Activated B cell treated with CpG ODN at 0.5 μM for 24 hours (primary cell): ENCODE measurements around the gene ZFYVE27. TPM values are rescaled to one million over a fixed set of nuclear protein-coding genes. Genes with fewer than 3 reads are reported as not detected.

ENCODE experiments used
- ATAC-seq: fragments of 200-7000 bp; cut with Tn5 transposase; one replicate; pipeline ENCODE4 v1.10.0; 2021; ENCODE audit warnings: low read depth, mild to moderate bottlenecking, moderate library complexity
- CTCF ChIA-PET: fragments of 350-600 bp; sonication (Branson Sonifier 250); formaldehyde crosslinking; loops from one replicate; lab custom pipeline; 2021; ENCODE audit warnings: antibody characterized with exemption; lab: Charles Lee
- POLR2A ChIA-PET: fragments of 350-600 bp; sonication (Branson Sonifier 250); formaldehyde crosslinking; loops from one replicate; lab custom pipeline; 2021; ENCODE audit warnings: antibody characterized with exemption; lab: Charles Lee
- DNase-seq: peaks from one replicate; pipeline ENCODE4 v3.0.0; 2022
- H3K27ac Mint-ChIP-seq: one replicate; pipeline ENCODE4 v1.8.0; 2020; ENCODE audit warnings: mixed read lengths
- H3K27me3 Mint-ChIP-seq: one replicate; pipeline ENCODE4 v1.8.0; 2021; ENCODE audit warnings: mixed read lengths
- H3K36me3 Mint-ChIP-seq: one replicate; pipeline ENCODE4 v1.8.0; 2021; ENCODE audit warnings: low read depth, mixed read lengths
- H3K4me1 Mint-ChIP-seq: one replicate; pipeline ENCODE4 v1.8.0; 2021; ENCODE audit warnings: mixed read lengths
- H3K4me3 Mint-ChIP-seq: one replicate; pipeline ENCODE4 v1.8.0; 2020; ENCODE audit warnings: mild to moderate bottlenecking, mixed read lengths
- H3K9me3 Mint-ChIP-seq: one replicate; pipeline ENCODE4 v1.8.0; 2020; ENCODE audit warnings: mixed read lengths
- CTCF ChIP-seq: fragments of 200-600 bp; IDR thresholded peaks from one replicate; pipeline ENCODE4 v1.8.0; 2022; ENCODE audit warnings: antibody characterized with exemption, mild to moderate bottlenecking
- intact Hi-C: fragments of 100-400 bp; cut with micrococcal nuclease; formaldehyde crosslinking; loops from one replicate; pipeline ENCODE4 v1.15.1; 2024
- total RNA-seq: library from RNA; stranded (reverse); gene quantifications from 2 replicates; pipeline ENCODE4 v1.2.3, GENCODE V29; 2022

The ZFYVE27 gene
- total RNA-seq, 1 donor from 2014 or later, result 65.7 TPM

- no peak for TF ChIP-seq CTCF
- CTCF ChIA-PET, result interaction anchor here (0.7 kb wide), 1 partner anchor 14 kb away, joined by 3 read pairs; no protein-coding TSS in a partner anchor
- H3K36me3 Mint-ChIP-seq, result no peaks in the 10 kb centered on the region
- peaks cover 7% of the 10 kb centered on the region for H3K27me3 Mint-ChIP-seq
- POLR2A ChIA-PET, result no interaction called here
- no peaks in the 10 kb centered on the region for H3K9me3 Mint-ChIP-seq
- H3K4me1 Mint-ChIP-seq, result no peaks in the 10 kb centered on the region
- intact Hi-C loops, result no loop called here
- no peak for ATAC-seq
- H3K4me3 Mint-ChIP-seq, result no peak overlapping the region
- no peak for DNase-seq
- H3K27ac Mint-ChIP-seq, result no peak overlapping the region
Measured at GRCh38 chr10:97723001-97723400, 13.9 kb upstream of the ZFYVE27 start.

GRCh38 chr10:97724341-97724941, 12.5 kb upstream of the ZFYVE27 start:
- no peak for TF ChIP-seq CTCF
- ATAC-seq (no peak), DNase-seq (no peak)
- H3K4me1 Mint-ChIP-seq, result no peaks in the 10 kb centered on the region
- ChIA-PET POLR2A (interaction anchor here (0.6 to 0.7 kb wide), 4 partner anchors 12 to 1681 kb away, joined by 3 to 4 read pairs (median 4); partner anchors contain the start of gene CCNJ), CTCF (interaction anchor here (0.8 to 1.0 kb wide), 2 partner anchors 15 to 37 kb away, joined by 3 read pairs; partner anchors contain the start of gene AVPI1)
- no peaks in the 10 kb centered on the region for H3K36me3 Mint-ChIP-seq
- H3K27me3 Mint-ChIP-seq, result peaks cover 12% of the 10 kb centered on the region
- H3K27ac Mint-ChIP-seq, result no peak overlapping the region
- no peaks in the 10 kb centered on the region for H3K9me3 Mint-ChIP-seq
- H3K4me3 Mint-ChIP-seq, result no peak overlapping the region
- intact Hi-C loops, result no loop called here

GRCh38 chr10:97726636-97727178, 10.2 kb upstream of the ZFYVE27 start:
- POLR2A ChIA-PET, result interaction anchor here (1.0 kb wide), 1 partner anchor 10 kb away, joined by 3 read pairs; the partner anchor contains the start of gene ZFYVE27
- no peaks in the 10 kb centered on the region for H3K9me3 Mint-ChIP-seq
- H3K4me1 Mint-ChIP-seq, result no peaks in the 10 kb centered on the region
- peaks cover 15% of the 10 kb centered on the region for H3K27me3 Mint-ChIP-seq
- CTCF ChIA-PET, result interaction anchor here (0.8 to 1.3 kb wide), 5 partner anchors 17 to 51 kb away, joined by 3 to 5 read pairs (median 3); no protein-coding TSS in a partner anchor
- no peak overlapping the region for H3K4me3 Mint-ChIP-seq
- intact Hi-C loops, result no loop called here
- DNase-seq (no peak), ATAC-seq (no peak)
- no peak for TF ChIP-seq CTCF
- no peak overlapping the region for H3K27ac Mint-ChIP-seq
- H3K36me3 Mint-ChIP-seq, result no peaks in the 10 kb centered on the region

DNA sequence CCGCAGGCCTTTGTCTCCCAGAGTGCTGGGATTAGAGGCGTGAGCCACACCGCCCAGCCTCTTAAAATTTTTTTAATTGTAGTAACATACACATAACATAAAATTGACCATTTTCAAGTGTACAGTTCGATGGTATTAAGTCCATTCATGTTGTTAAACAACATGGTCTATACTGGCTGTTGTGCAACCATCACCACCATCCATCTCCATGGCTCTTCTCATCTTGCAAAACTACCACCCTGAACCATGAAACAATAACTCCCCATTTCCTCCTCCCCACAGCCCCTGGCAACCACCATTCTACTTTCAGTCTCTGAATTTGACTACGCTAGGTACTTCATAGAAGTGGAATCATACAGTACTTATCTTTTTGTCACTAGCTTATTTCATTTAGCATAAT, 7.9 kb upstream of the ZFYVE27 start:
- H3K9me3 Mint-ChIP-seq, result no peaks in the 10 kb centered on the region
- H3K36me3 Mint-ChIP-seq, result no peaks in the 10 kb centered on the region
- intact Hi-C loops, result no loop called here
- H3K27ac Mint-ChIP-seq, result no peak overlapping the region
- H3K4me3 Mint-ChIP-seq, result no peak overlapping the region
- H3K27me3 Mint-ChIP-seq, result peaks cover 13% of the 10 kb centered on the region
- DNase-seq, result no peak
- ChIA-PET POLR2A (interaction anchor here (0.7 kb wide), 1 partner anchor 50 kb away, joined by 3 read pairs; no protein-coding TSS in a partner anchor), CTCF (interaction anchor here (5.4 to 6.2 kb wide), 2 partner anchors 26 to 52 kb away, joined by 40 to 86 read pairs; no protein-coding TSS in a partner anchor)
- no peaks in the 10 kb centered on the region for H3K4me1 Mint-ChIP-seq
- ATAC-seq, result no peak
- TF ChIP-seq CTCF, result no peak
